ENCODE data around the gene ARCN1. TPM values are rescaled to one million over a fixed set of nuclear protein-coding genes. Genes with fewer than 3 reads are reported as not detected.

Gene ARCN1
- total and polyA plus RNA-seq, 2 donors (not counting 3 experiments of a cell fraction or from before 2014, with no cell fraction given) = 172 to 180 TPM

DNA sequence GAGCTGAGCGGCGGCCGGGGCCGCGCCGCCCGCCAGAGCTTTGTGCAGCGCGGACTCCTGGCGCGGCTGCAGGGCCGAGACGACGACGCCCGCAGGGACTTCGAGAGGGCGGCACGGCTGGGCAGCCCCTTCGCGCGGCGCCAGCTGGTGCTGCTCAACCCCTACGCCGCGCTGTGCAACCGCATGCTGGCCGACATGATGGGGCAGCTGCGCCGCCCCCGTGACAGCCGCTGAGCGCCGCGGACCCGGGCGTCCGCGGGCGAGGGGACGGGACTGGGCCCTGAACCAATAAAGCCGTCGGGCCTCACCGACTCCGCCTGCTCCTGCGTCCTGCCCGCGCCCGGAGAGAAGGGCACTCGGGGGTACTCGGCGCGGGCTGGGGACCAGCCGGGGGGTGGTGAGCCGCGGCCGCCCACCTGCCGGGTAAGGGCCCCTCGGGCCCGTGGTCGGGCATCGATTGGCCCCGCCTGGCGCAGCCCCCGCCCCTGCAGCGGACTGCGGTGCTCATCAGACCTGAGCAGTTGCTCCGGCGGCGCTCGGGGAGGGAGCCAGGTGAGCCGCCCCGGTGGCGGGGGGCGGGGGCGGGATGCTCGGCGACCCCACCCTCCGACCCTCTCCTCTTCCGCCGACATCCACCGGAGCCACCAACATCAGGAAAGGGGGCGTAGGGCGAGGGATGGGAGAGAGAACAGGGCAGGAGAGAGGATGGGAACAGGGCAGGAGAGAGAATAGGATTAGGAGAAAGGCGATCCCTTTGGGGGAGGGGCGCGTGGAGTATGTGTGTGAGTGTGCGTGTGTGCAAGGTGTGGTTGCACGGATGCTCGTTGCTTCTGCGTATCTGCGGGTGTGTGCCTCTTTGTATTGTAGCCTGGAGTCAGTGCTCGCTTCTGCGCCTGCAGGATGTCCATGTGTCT, 41.3 kb upstream of the ARCN1 start, which contains the start of gene TMEM25:
TMEM25 (plus strand) TSS at position 510 of the 914 bp plus-strand sequence. CDS start 610 bp downstream, outside the sequence.
- Histone ChIP-seq H3K36me3 (ENCODE audit: control insufficient read depth in 2 of 2, extremely low read depth in 1 of 2, insufficient read depth in 2 of 2, low read length in 2 of 2) (peaks cover 0 to 2% of the 10 kb centered on the region in 2 experiments), H3K4me1 (ENCODE audit: control insufficient read depth, extremely low read depth, insufficient read depth, low read length) (peaks cover 10% of the 10 kb centered on the region), H2AFZ (ENCODE audit: low read depth, low read length) (peak within 1 kb of the TSS; percentile 23), H3K27ac (ENCODE audit: insufficient read depth, low read depth, low read length) (no peak within 1 kb of the TSS), H3K9me1 (replicated peaks; ENCODE audit: control insufficient read depth, extremely low read depth, insufficient read depth, low read length) (no peaks in the 10 kb centered on the region), H3K9me3 (replicated peaks; ENCODE audit: control insufficient read depth, insufficient read depth, low read length) (no peaks in the 10 kb centered on the region), H3K27me3 (ENCODE audit: control insufficient read depth in 2 of 2, insufficient read depth in 2 of 2, low read length in 2 of 2) (no peaks in the 10 kb centered on the region), H3K9ac (replicated peaks; ENCODE audit: extremely low read depth, insufficient read depth, low read length) (peak within 1 kb of the TSS; percentile 62), H3K79me2 (ENCODE audit: control insufficient read depth, insufficient read depth, low read length) (no peaks in the 10 kb centered on the region), H4K20me1 (replicated peaks; ENCODE audit: control insufficient read depth, extremely low read depth, insufficient read depth, low read length) (no peaks in the 10 kb centered on the region), H3K4me2 (ENCODE audit: insufficient read depth, low read length) (peak within 1 kb of the TSS; percentile 31), H3K4me3 (replicated peaks in 1 of 3; ENCODE audit: insufficient read depth in 1 of 3, low read depth in 1 of 3, low read length in 3 of 3) (peak within 1 kb of the TSS; percentile 19 to 78 (median 55))
- BruUV-seq (replicated peaks) = no TSS peak
- POLR2A ChIA-PET = no interaction called here
- TF ChIP-seq GATA2 (IDR thresholded peaks at IDR 0.05; ENCODE audit: insufficient read depth, insufficient read length, low read depth, low read length) = no peak
- peak; percentile 26 for TF ChIP-seq POLR2A (IDR thresholded peaks at IDR 0.05; ENCODE audit: low read depth, low read length)
- TF ChIP-seq, protein P1, sequence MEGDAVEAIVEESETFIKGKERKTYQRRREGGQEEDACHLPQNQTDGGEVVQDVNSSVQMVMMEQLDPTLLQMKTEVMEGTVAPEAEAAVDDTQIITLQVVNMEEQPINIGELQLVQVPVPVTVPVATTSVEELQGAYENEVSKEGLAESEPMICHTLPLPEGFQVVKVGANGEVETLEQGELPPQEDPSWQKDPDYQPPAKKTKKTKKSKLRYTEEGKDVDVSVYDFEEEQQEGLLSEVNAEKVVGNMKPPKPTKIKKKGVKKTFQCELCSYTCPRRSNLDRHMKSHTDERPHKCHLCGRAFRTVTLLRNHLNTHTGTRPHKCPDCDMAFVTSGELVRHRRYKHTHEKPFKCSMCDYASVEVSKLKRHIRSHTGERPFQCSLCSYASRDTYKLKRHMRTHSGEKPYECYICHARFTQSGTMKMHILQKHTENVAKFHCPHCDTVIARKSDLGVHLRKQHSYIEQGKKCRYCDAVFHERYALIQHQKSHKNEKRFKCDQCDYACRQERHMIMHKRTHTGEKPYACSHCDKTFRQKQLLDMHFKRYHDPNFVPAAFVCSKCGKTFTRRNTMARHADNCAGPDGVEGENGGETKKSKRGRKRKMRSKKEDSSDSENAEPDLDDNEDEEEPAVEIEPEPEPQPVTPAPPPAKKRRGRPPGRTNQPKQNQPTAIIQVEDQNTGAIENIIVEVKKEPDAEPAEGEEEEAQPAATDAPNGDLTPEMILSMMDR (IDR thresholded peaks at IDR 0.05; ENCODE audit: extremely low read depth in 1 of 2, insufficient read depth in 1 of 2, low read depth in 1 of 2, low read length in 2 of 2) = no peak
- TF ChIP-seq POLR2AphosphoS5 (IDR thresholded peaks at IDR 0.05; ENCODE audit: insufficient read depth, low read depth, low read length) = peak; percentile 60
- DNase-seq (ENCODE audit: low read depth, low spot score) (peak; percentile 69), FAIRE-seq (peak; percentile 75)
- CTCF ChIA-PET = interaction anchor here (0.6 kb wide), 1 partner anchor 8 kb away, joined by 3 read pairs; no protein-coding TSS in a partner anchor
- dilution Hi-C loops (cut with MboI; ENCODE audit: extremely low pct_ligation_motif_present, low sequenced_read_pairs) = no loop called here
- intact Hi-C loops (cut with micrococcal nuclease) = loop anchor here (1.0 kb wide), 1 partner anchor 35 kb away; no protein-coding TSS in a partner anchor

All from endothelial cell of umbilical vein (primary cell).